Middle frontal gyrus (tissue), 1 donor: ENCODE measurements around the gene ZSWIM3.

Source experiments
- DNase-seq: peaks from one replicate; pipeline ENCODE4 v3.0.0-alpha.2; 2015; ENCODE audit warnings: low spot score; ENCODE audit errors: extremely low spot score

The ZSWIM3 gene

DNA sequence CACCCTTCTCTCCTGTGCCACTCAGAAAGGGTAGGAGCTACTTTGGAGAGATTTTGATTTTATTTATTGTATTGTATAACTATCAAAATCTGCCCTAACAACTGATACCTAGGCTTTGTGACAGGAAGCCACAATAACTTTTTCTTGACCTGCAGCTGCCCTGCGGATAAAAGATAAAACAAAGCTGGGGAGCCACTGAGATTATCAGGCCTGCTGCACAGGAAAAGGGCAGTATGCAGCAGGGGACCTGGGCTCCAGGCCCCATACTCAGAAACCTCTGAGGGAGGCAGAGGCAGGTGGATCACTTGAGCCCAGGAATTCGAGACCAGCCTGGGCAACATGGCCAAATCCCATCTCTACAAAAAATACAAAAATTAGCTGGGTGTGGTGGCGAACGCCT is 24.8 kb upstream of the ZSWIM3 start:
- DNase-seq = no peak

DNA sequence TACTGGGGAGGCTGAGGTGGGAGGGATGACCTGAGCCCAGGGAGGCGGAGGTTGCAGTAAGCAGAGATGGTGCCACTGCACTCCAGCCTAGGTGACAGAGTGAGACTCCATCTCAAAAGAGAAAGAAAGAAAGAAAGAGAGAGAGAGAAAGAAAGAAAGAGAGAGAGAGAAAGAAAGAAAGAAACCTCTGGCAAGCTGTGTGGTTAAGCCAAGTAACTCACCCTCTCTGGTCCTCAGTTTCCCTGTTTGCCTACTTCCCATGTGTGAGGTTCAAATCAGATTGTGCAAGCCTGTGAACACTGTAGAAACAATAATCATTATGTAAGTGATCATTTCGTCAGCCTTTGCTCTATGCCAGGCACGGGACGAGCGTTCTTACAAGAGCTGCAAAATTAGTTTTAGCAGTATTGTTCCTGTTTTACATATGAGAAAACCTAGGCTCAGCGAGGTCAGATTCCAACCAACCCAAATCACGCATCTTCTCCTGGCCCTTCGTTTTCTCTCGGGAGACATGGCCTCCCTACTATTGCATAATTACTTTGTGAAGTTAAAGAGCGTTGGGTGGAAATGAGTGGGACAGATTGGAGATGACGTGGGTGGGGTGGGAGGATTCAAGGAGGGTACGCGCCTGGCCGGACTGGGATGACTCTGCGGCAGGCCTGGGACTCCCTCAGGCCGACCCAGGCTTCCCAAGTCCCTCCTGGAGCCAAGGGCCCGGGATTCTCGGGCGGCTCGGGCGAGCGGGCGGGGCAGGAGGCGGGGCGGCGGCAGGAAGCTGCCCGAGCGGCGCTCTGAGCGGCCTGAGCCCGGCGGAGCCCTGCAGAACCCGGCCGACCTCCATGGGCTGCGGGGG is 24.2 kb upstream of the ZSWIM3 start, which contains the start of gene SNX21:
TSS of gene SNX21 (plus strand) at position 770 of the 853 bp plus-strand sequence. CDS start 121 bp downstream, outside the sequence.
- DNase-seq = no peak

DNA sequence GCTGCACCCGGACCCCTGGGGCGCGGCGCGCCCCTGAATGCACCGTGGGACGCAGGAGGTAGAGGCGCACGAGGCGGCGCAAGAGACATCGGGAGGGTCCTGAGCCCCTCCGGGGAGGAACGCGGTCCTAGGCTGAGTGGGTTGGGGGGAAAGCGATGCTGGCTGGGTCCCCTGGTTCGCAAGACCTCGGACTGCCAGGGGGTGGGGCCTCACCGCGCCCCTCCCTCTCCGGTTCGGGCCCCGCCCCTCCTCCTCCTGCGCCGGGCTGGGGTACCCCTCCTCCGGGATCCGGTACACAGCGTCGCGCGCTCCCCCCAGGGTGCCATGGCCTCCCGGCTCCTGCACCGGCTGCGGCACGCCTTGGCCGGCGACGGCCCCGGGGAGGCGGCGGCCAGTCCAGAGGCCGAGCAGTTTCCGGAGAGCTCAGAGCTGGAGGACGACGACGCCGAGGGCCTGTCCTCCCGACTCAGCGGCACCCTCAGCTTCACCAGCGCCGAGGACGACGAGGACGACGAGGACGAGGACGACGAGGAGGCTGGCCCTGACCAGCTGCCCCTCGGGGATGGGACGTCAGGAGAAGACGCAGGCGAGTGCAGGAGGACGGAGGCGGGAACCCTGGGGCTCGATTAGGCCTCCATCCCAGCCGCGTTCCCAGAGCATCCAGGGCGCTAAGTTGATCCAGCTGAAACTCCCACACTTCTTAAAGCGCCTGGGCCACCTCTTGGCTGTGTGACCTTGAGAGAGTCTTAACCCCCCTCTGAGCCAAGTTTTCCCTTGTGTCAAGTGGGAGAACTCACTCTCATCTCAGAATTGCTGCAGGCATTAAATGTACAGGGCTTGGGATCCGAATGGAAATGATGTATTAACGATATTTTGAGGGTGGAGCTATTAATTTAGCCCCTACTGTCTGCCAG is 23.3 kb upstream of the ZSWIM3 start:
- DNase-seq = peak; percentile 39

DNA sequence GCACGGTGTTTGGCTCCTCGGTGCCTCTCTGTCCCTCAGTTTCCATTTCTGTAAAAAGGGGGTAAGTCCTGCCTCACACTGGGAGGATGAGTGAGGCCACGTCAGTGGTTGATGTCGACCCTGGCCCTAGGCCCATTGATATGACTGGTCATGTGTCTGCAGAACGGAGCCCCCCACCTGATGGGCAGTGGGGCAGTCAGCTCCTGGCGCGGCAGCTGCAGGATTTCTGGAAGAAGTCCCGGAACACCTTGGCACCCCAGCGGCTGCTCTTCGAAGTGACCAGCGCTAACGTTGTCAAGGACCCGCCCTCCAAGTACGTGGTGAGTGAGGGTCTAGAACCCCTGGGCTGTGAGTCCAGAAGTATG is 22.6 kb upstream of the ZSWIM3 start:
- no peak for DNase-seq

DNA sequence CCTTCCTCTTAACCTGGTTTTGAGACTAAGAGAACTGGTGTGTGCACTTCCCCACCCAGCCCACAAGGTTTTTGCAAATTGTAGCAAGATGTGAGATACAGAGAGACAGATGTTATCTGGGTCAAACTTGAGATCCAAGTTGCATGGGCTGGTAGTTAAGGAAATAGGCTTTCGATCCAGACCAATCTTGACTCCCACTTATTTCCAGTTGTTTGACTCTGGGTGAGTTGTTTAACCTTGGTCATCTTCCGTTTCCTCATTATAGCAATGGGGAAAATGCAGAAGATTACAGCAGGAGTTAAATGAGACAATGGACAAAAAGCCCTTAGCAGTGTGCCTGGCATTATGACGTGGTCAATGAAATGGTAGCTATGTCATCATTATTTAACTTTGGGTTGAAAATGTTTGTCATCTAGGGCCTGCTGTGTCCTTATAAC is 22.1 kb upstream of the ZSWIM3 start:
- DNase-seq = no peak

DNA sequence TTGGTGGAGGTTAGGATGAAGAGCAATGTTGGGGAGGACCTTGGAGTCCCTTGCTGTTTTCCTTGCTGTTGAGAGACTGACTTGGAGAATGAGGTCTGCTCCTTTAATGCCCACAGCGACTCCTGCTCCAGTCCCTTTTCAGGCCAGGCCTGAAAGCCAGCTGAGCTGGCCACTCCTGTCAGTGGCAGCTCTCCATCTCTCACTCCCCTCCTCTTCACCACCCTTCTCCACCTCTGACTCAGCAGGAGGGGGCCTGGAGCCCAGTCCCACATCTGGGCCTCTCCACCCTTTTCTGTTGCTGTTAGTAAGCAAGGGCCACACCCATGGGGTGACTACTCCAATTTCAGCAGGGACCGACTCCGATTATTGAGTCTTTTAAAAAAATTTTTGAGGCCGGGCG is 21.6 kb upstream of the ZSWIM3 start:
- no peak for DNase-seq

DNA sequence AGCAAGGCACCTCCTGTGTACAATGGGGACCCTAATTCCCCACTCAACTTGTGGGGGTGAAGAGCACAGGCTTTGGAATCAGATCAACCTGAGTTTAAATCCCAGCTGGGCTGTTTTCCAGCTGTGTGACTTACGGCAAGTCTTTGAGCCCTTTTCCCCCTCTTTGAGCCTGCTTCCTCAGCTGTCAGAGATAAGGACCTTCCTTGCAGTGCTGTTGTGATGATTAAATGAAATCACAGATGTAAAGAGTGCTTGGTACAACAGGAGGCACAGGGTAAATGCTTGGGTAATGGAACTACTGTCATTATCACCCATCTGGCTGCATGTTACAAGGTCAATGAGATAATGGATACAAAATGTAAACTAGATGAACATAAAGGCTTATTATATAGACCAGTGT is 20.6 kb upstream of the ZSWIM3 start:
- DNase-seq = no peak

DNA sequence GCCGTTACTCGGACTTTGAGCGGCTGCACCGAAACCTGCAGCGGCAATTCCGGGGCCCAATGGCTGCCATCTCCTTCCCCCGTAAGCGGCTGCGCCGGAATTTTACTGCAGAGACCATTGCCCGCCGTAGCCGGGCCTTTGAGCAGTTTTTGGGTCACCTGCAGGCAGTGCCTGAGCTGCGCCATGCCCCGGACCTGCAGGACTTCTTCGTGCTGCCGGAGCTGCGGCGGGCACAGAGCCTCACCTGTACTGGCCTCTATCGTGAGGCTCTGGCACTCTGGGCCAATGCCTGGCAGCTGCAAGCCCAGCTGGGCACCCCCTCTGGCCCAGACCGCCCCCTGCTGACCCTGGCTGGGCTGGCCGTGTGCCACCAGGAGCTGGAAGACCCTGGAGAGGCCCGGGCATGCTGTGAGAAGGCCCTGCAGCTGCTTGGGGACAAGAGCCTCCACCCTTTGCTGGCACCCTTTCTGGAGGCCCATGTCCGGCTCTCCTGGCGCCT is 16.7 kb upstream of the ZSWIM3 start:
- DNase-seq = no peak

DNA sequence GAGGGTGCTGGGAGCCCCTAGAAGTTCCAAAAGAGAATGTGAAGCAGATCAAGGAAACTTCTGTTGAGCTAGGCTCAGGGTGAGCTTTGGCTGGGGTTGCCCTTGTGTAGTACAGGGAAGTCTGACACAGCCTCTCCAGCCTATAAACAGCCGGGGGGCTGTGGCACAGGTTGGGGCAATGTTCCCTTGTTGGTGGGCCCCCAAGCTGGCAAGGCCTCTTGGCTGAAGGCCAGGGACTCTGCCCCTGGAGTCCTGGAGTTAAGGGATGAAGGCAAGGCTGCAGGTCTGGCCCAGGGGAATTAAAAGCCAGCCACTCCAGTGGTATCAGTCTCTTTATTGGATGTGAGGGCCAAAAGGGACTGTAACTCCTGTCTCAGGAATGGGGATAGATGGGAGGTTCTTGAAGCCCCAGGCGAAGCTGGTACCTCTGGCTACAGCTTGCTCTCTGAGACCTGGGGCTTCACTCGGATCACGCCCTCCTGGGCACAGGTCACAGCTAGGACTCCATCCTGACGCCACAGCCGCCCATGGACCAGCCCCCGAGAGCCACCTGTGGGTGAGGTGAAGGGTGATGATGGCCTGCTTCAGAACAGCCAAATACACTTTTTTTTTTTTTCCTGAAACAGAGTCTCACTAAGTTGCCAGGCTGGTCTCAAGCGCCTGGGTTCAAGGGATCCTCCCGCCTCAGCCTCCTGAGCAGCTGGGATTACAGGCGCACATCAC is 15.8 kb upstream of the ZSWIM3 start:
- DNase-seq = no peak

DNA sequence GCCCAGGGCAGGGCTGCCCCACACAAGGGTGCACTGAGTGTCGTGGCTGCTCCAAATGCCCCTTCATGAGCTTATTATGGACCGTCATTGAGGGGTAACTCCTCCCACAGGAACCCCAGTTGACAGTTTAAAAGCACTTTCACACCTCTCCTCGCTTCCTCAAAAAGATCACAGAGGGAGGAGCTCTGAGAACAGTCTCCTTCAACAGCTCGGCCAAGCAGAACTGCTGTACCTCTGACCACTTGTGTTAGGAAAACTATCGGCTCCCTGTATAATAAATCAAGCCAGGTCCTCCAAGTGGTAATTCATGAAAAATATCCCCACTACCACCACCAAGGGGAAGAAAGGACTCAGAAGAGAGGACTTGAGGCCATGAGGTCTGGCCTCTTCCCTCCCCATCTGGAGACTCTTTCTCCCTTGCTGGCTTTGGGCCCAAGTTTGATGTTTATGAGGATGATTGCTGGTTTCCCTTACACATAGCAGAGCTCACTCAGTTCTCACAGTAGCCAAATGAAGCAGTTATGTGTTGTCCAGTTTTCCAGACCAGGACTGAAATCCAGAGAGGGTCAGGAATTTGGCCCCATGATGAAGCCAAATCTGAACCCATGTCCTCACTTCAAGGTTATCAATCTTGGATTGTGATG is 15.1 kb upstream of the ZSWIM3 start:
- DNase-seq = no peak

DNA sequence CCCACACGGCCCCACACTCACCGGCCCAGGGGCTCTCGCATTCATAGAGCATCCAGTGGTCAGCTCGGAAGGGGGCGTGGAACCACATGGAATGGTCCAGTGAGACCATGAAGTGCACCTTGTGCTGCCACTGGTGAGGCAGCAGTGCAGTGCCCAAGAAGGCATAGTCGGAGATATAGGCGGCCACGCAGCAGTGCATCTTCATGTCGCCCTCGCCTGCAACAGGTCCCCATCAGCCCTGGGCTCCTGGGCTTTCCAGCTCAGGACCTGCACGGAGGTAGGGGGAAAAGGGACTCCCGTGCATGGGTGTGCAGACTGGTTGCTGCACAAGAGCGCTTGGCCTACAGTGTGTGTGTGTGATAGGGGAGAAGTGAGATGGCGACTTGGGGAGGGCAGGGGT is 13.9 kb upstream of the ZSWIM3 start:
- no peak for DNase-seq

DNA sequence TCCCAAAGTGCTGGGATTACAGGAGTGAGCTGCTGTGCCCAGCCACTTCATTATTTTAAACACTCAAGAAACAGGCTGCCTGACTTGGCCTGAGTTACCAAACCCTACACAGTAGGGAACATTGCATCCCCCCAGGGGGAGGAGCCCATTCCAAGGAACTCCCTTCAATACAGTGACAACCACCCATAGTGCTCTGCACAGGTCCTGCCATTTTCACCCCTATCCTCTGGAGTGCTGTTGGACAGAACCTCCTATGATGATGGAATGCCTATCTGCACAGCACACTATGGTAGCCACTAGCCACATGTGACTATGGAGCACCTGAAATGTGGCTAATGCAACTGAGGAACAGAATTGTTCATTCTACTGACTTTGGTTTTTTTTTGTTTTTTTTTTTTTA is 12.0 kb upstream of the ZSWIM3 start:
- no peak for DNase-seq

DNA sequence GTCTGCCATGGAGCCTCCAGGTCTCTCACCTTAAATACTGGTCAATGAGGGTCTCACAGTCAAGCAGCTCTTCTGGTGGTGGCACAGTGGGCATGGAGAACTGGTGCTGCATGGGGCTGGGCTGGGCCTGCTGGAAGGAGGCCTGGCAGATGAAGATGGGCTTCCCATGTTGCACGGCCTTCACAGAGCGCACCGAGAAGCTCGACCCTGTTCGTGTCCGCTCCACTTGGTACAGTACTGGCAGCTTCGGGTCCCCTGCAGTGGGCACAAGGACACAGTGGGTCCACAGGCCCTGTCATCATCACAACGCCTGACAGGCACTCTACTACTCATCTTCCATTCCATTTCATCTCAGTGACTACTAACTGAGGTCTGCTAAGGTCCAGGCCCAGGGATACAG is 9.0 kb upstream of the ZSWIM3 start:
- DNase-seq = no peak

DNA sequence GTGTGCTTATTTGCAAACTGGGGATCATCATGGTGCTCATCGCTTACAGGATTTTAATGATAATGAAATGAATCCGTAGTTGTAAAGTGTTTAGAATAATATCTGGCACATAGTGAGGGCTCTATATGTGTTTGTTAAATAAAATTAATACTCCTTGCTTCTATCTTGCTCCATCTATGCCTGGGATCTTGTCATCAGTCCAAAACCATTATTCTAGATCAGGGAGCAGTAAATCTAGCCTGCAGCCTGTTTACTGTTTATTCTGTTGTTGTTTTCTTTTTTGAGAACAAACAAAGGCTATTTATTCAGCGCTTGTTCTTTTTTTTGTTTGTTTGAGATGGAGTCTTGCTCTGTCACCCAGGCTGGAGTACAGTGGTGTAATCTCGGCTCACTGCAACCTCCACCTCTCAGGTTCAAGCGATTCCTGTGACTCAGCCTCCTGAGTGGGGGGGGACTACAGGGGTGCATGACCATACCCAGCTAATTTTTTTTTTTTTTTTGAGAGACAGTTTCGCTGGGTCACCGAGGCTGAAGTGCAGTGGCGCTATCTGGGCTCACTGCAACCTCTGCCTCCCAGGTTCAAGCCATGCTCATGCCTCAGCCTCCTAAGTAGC is 8.3 kb upstream of the ZSWIM3 start:
- DNase-seq = no peak

DNA sequence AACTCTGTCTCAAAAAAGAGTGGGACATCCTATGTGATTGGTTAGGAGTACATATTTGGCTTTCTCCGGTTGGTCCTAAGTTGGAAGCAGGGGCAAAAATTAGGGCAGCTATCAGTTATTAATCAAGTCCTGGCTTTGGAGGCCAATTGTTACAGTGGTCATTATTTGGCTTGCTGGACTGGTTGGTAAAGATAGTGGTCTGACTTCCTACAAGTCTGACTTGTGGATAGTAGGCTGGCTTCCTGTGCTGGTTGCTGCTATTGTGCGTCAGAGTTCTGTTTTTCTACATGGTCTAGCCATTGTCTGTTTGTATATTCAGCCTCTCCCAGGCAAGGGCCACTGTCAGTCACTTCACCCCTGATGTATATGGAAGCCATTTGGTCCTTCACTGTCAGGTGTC is 7.2 kb upstream of the ZSWIM3 start:
- DNase-seq = no peak

DNA sequence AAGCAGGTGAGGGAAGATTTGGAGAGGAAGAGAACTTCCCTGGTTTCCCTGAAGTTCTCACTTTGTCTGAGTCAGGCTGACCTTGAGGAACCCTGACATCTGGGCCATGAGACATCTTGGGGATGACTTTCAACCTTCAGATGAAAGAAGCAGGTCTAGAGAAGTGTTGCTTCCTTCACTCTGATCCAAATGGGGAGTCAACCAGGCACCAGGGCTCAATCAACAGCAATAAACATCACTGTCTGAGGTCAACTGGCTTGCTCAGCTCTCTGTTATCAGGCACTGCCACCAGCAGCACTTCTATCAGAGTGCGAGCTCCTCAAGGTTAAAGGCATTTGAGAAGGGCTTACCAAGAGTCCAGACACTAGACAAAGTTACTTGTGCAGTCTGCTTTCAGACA is 6.5 kb upstream of the ZSWIM3 start:
- no peak for DNase-seq

DNA sequence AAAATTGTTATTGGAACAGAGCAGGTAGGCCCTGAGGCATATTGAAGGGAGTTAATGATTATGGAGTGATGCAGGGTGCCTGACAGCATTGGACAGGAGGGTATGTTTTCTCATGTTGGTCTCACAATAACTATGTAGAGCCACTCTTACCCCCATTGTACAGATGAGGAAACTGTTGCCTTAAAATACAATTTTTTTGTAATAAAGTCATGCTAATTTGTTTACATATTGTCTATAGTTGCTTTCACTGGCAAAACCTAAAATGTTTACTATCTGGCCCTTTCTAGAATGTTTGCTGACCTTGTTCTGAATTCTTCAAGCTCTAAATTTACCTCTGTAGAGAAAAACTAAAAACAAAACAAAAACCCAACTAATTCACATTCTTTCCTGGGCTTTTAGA is 5.9 kb upstream of the ZSWIM3 start:
- DNase-seq = no peak

DNA sequence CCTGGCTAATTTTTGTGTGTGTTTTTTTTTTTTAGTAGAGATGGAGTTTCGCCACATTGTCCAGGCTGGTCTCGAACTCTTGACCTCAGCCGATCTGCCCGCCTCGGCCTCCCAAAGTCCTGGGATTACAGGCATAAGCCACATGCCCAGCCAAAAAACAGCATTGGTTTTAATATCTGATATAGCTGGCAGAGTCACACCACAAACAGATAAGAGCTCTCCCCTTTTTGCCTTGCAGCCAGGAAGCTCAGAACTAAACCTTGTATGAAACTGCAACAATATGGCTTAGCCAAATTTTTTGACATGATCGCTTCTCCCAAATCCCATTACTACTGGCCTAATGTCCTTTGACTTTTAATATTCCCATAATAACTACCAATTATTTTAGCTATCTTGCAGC is 5.1 kb upstream of the ZSWIM3 start:
- DNase-seq = no peak

DNA sequence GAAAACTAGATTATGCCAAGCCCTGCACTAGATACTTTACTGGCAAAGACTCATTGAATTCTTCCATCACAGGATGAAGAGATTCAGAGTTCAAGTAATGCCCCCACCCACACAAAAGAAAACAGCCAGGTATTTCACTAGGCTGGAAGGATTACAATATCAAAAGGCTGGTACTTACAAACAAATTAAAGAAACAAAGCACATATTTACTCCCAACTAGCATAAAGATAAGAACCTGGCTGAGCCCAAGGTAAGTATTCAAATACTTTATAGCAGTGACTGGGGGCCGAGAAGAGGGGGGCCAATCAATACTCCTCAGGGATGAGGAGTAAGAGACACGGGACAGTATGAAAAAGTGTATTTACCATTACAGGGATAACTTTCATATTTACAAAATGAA is 3.9 kb upstream of the ZSWIM3 start:
- no peak for DNase-seq

DNA sequence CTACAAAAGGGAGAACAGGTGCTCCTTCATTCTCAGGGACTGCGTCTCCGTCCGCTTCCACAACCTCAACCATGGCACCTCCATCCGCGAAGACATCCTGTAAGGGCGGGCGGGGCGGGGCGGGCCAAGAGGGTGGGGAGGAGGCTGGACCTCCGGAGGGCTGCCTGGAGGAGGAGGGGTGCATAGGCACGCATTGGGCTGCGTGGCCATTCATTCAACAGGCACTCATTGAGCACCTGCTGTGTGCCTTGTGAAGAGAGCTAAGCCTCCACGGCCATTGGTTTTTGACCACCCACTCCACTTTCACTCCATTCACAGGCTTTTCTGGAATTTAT is 435 bp downstream of the ZSWIM3 start:
- DNase-seq = no peak

DNA sequence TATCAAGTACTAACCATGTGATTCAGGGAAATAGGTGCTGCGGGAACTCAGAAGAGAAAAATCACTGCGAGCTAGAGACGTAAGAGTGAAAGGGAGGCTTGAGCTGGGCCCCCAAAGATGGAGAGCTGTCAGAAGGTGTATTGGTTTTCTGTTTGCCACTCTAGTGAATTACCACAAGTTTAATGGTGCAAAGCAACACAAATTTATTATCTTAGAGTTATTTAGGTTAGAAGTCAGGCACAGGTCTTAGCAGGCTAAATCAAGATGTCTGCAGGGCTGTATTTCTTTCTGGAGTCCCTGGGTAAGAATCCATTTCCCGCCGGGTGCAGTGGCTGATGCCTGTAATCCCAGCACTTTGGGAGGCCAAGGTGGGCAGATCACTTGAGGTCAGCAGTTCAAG is 2.5 kb downstream of the ZSWIM3 start:
- DNase-seq = no peak
